ENCODE measurements around the gene TAAR1. TPM values are rescaled to one million over a fixed set of nuclear protein-coding genes. Genes with fewer than 3 reads are reported as not detected.
"Not testable (repeated sequence)": the region's sequence is repeated elsewhere in the genome, so short reads cannot be mapped to it uniquely, and the experiment has no call there.

Gene TAAR1
- polyA plus RNA-seq (2013, experiment 1 of 2) = not detected
- polyA plus RNA-seq (2013, experiment 2 of 2) = not detected

- 33 to 50% methylated on average over 1 of the region's 3 CpGs for WGBS, 2 experiments (ENCODE audit: insufficient coverage in 2 of 2)
- Histone ChIP-seq H3K4me3 (ENCODE audit: extremely low read depth, insufficient read depth, low read length, poor library complexity, severe bottlenecking) (no peak within 1 kb of the TSS), H3K27ac (ENCODE audit: low read depth, low read length, severe bottlenecking) (no peak within 1 kb of the TSS), H3K9me3 (ENCODE audit: control insufficient read depth, low read length) (no peaks in the 10 kb centered on the region), H3K4me1 (ENCODE audit: control insufficient read depth, insufficient read depth, low read length, poor library complexity, severe bottlenecking) (no peaks in the 10 kb centered on the region), H3K36me3 (ENCODE audit: control insufficient read depth, insufficient read depth, low read length) (no peaks in the 10 kb centered on the region)
These were observed at the start of gene TAAR1 for GRCh38 chr6:132659082-132659481. Gene TAAR1 (minus strand): TSS chr6:132659182. CDS start chr6:132646003, 13,179 bp downstream.

- WGBS, 2 experiments (ENCODE audit: insufficient coverage in 2 of 2) = 78 to 84% methylated on average over 1 to 2 of the region's 3 CpGs
- Histone ChIP-seq H3K4me1 (ENCODE audit: control insufficient read depth, insufficient read depth, low read length, poor library complexity, severe bottlenecking) (no peaks in the 10 kb centered on the region), H3K4me3 (ENCODE audit: extremely low read depth, insufficient read depth, low read length, poor library complexity, severe bottlenecking) (no peak overlapping the region), H3K9me3 (ENCODE audit: control insufficient read depth, low read length) (no peaks in the 10 kb centered on the region), H3K36me3 (ENCODE audit: control insufficient read depth, insufficient read depth, low read length) (no peaks in the 10 kb centered on the region), H3K27ac (ENCODE audit: low read depth, low read length, severe bottlenecking) (no peak overlapping the region)
These were observed 49.8 kb upstream of the TAAR1 start for GRCh38 chr6:132708771-132709170.

- Histone ChIP-seq H3K36me3 (ENCODE audit: control insufficient read depth, insufficient read depth, low read length) (no peaks in the 10 kb centered on the region), H3K4me3 (ENCODE audit: extremely low read depth, insufficient read depth, low read length, poor library complexity, severe bottlenecking) (no peak overlapping the region), H3K9me3 (ENCODE audit: control insufficient read depth, low read length) (no peaks in the 10 kb centered on the region), H3K27ac (ENCODE audit: low read depth, low read length, severe bottlenecking) (no peak overlapping the region), H3K4me1 (ENCODE audit: control insufficient read depth, insufficient read depth, low read length, poor library complexity, severe bottlenecking) (no peaks in the 10 kb centered on the region)
These were observed 49.0 kb upstream of the TAAR1 start for GRCh38 chr6:132708002-132708401.

- 89 to 100% methylated on average over 2 to 3 of the region's 4 CpGs for WGBS, 2 experiments (ENCODE audit: insufficient coverage in 2 of 2)
- H3K4me3 ChIP-seq (ENCODE audit: extremely low read depth, insufficient read depth, low read length, poor library complexity, severe bottlenecking); H3K36me3 ChIP-seq (ENCODE audit: control insufficient read depth, insufficient read depth, low read length); H3K9me3 ChIP-seq (ENCODE audit: control insufficient read depth, low read length); H3K4me1 ChIP-seq (ENCODE audit: control insufficient read depth, insufficient read depth, low read length, poor library complexity, severe bottlenecking); H3K27ac ChIP-seq (ENCODE audit: low read depth, low read length, severe bottlenecking): not testable (repeated sequence)
These were observed 47.8 kb upstream of the TAAR1 start for GRCh38 chr6:132706756-132707155.

GRCh38 chr6:132703936-132704335 lies 45.0 kb upstream of the TAAR1 start:
- Histone ChIP-seq H3K4me3 (ENCODE audit: extremely low read depth, insufficient read depth, low read length, poor library complexity, severe bottlenecking) (no peak overlapping the region), H3K36me3 (ENCODE audit: control insufficient read depth, insufficient read depth, low read length) (no peaks in the 10 kb centered on the region), H3K4me1 (ENCODE audit: control insufficient read depth, insufficient read depth, low read length, poor library complexity, severe bottlenecking) (no peaks in the 10 kb centered on the region), H3K9me3 (ENCODE audit: control insufficient read depth, low read length) (no peaks in the 10 kb centered on the region), H3K27ac (ENCODE audit: low read depth, low read length, severe bottlenecking) (no peak overlapping the region)

- H3K36me3 ChIP-seq (ENCODE audit: control insufficient read depth, insufficient read depth, low read length) = no peaks in the 10 kb centered on the region
- H3K9me3 ChIP-seq (ENCODE audit: control insufficient read depth, low read length) = no peaks in the 10 kb centered on the region
- no peak overlapping the region for H3K4me3 ChIP-seq (ENCODE audit: extremely low read depth, insufficient read depth, low read length, poor library complexity, severe bottlenecking)
- H3K27ac ChIP-seq (ENCODE audit: low read depth, low read length, severe bottlenecking) = no peak overlapping the region
- WGBS, 2 experiments (ENCODE audit: insufficient coverage in 2 of 2) = 20% methylated on average over 1 of the region's 1 CpG; no CpG with 5 or more reads in 1 of the 2 experiments
- H3K4me1 ChIP-seq (ENCODE audit: control insufficient read depth, insufficient read depth, low read length, poor library complexity, severe bottlenecking) = no peaks in the 10 kb centered on the region
These were observed 39.6 kb upstream of the TAAR1 start for GRCh38 chr6:132698608-132699007.

GRCh38 chr6:132695773-132696172 lies 36.8 kb upstream of the TAAR1 start:
- WGBS, 2 experiments (ENCODE audit: insufficient coverage in 2 of 2) = no CpG with 5 or more reads among the region's 1 CpG
- no peak overlapping the region for H3K4me3 ChIP-seq (ENCODE audit: extremely low read depth, insufficient read depth, low read length, poor library complexity, severe bottlenecking)
- no peaks in the 10 kb centered on the region for H3K4me1 ChIP-seq (ENCODE audit: control insufficient read depth, insufficient read depth, low read length, poor library complexity, severe bottlenecking)
- no peaks in the 10 kb centered on the region for H3K9me3 ChIP-seq (ENCODE audit: control insufficient read depth, low read length)
- no peaks in the 10 kb centered on the region for H3K36me3 ChIP-seq (ENCODE audit: control insufficient read depth, insufficient read depth, low read length)
- no peak overlapping the region for H3K27ac ChIP-seq (ENCODE audit: low read depth, low read length, severe bottlenecking)

GRCh38 chr6:132693478-132693877 lies 34.5 kb upstream of the TAAR1 start:
- Histone ChIP-seq H3K4me1 (ENCODE audit: control insufficient read depth, insufficient read depth, low read length, poor library complexity, severe bottlenecking) (no peaks in the 10 kb centered on the region), H3K4me3 (ENCODE audit: extremely low read depth, insufficient read depth, low read length, poor library complexity, severe bottlenecking) (no peak overlapping the region), H3K27ac (ENCODE audit: low read depth, low read length, severe bottlenecking) (no peak overlapping the region), H3K36me3 (ENCODE audit: control insufficient read depth, insufficient read depth, low read length) (no peaks in the 10 kb centered on the region), H3K9me3 (ENCODE audit: control insufficient read depth, low read length) (no peaks in the 10 kb centered on the region)
- WGBS, 2 experiments (ENCODE audit: insufficient coverage in 2 of 2) = 91 to 100% methylated on average over 3 of the region's 3 CpGs

- Histone ChIP-seq H3K27ac (ENCODE audit: low read depth, low read length, severe bottlenecking) (no peak overlapping the region), H3K4me1 (ENCODE audit: control insufficient read depth, insufficient read depth, low read length, poor library complexity, severe bottlenecking) (no peaks in the 10 kb centered on the region), H3K4me3 (ENCODE audit: extremely low read depth, insufficient read depth, low read length, poor library complexity, severe bottlenecking) (no peak overlapping the region), H3K9me3 (ENCODE audit: control insufficient read depth, low read length) (no peaks in the 10 kb centered on the region), H3K36me3 (ENCODE audit: control insufficient read depth, insufficient read depth, low read length) (no peaks in the 10 kb centered on the region)
- WGBS, 2 experiments (ENCODE audit: insufficient coverage in 2 of 2) = 87 to 93% methylated on average over 3 to 4 of the region's 4 CpGs
These were observed 31.7 kb upstream of the TAAR1 start for GRCh38 chr6:132690678-132691077.

GRCh38 chr6:132687306-132687705 lies 28.3 kb upstream of the TAAR1 start:
- WGBS, 2 experiments (ENCODE audit: insufficient coverage in 2 of 2) = 84 to 92% methylated on average over 5 of the region's 5 CpGs
- H3K27ac ChIP-seq (ENCODE audit: low read depth, low read length, severe bottlenecking) = no peak overlapping the region
- no peaks in the 10 kb centered on the region for H3K9me3 ChIP-seq (ENCODE audit: control insufficient read depth, low read length)
- H3K4me3 ChIP-seq (ENCODE audit: extremely low read depth, insufficient read depth, low read length, poor library complexity, severe bottlenecking) = no peak overlapping the region
- H3K36me3 ChIP-seq (ENCODE audit: control insufficient read depth, insufficient read depth, low read length) = no peaks in the 10 kb centered on the region
- no peaks in the 10 kb centered on the region for H3K4me1 ChIP-seq (ENCODE audit: control insufficient read depth, insufficient read depth, low read length, poor library complexity, severe bottlenecking)

- no peaks in the 10 kb centered on the region for H3K9me3 ChIP-seq (ENCODE audit: control insufficient read depth, low read length)
- H3K36me3 ChIP-seq (ENCODE audit: control insufficient read depth, insufficient read depth, low read length) = no peaks in the 10 kb centered on the region
- H3K4me1 ChIP-seq (ENCODE audit: control insufficient read depth, insufficient read depth, low read length, poor library complexity, severe bottlenecking) = no peaks in the 10 kb centered on the region
- no peak overlapping the region for H3K4me3 ChIP-seq (ENCODE audit: extremely low read depth, insufficient read depth, low read length, poor library complexity, severe bottlenecking)
- H3K27ac ChIP-seq (ENCODE audit: low read depth, low read length, severe bottlenecking) = no peak overlapping the region
- WGBS, 2 experiments (ENCODE audit: insufficient coverage in 2 of 2) = 94 to 100% methylated on average over 2 of the region's 3 CpGs
These were observed 27.5 kb upstream of the TAAR1 start for GRCh38 chr6:132686531-132686930.

- Histone ChIP-seq H3K36me3 (ENCODE audit: control insufficient read depth, insufficient read depth, low read length) (no peaks in the 10 kb centered on the region), H3K9me3 (ENCODE audit: control insufficient read depth, low read length) (no peaks in the 10 kb centered on the region), H3K27ac (ENCODE audit: low read depth, low read length, severe bottlenecking) (no peak overlapping the region), H3K4me3 (ENCODE audit: extremely low read depth, insufficient read depth, low read length, poor library complexity, severe bottlenecking) (no peak overlapping the region), H3K4me1 (ENCODE audit: control insufficient read depth, insufficient read depth, low read length, poor library complexity, severe bottlenecking) (no peaks in the 10 kb centered on the region)
- WGBS, 2 experiments (ENCODE audit: insufficient coverage in 2 of 2) = no CpG with 5 or more reads among the region's 3 CpGs
These were observed 26.0 kb upstream of the TAAR1 start for GRCh38 chr6:132685009-132685408.

Measured in mesodermal cell (in vitro differentiated cells).